Suprapubic skin (tissue), 4 donors: ENCODE results near the gene TP53BP2. TPM values are rescaled to one million over a fixed set of nuclear protein-coding genes. Genes with fewer than 3 reads are reported as not detected.

Experiments used
- DNase-seq, 2 donors: peaks; one replicate each; pipeline ENCODE4 v3.0.0-alpha.2; 2019; ENCODE audit warnings: low spot score in 2 of 2
- H3K27ac ChIP-seq: fragments of 200-600 bp; sonication (generic); one replicate; pipeline ENCODE4 v1.5.1; 2019
- H3K27me3 ChIP-seq: fragments of 200-600 bp; sonication (generic); one replicate; pipeline ENCODE4 v1.5.1; 2019
- H3K36me3 ChIP-seq: fragments of 200-600 bp; sonication (generic); one replicate; pipeline ENCODE4 v1.5.1; 2019
- H3K4me1 ChIP-seq: fragments of 200-600 bp; sonication (generic); one replicate; pipeline ENCODE4 v1.5.1; 2019
- H3K4me3 ChIP-seq: fragments of 200-600 bp; sonication (generic); one replicate; pipeline ENCODE4 v1.5.1; 2019; ENCODE audit warnings: mild to moderate bottlenecking
- H3K9me3 ChIP-seq: fragments of 200-600 bp; sonication (generic); one replicate; pipeline ENCODE4 v1.5.1; 2019
- EP300 ChIP-seq: sonication (generic); formaldehyde crosslinking; IDR thresholded peaks from one replicate; pipeline ENCODE4 v1.6.1; 2017; ENCODE audit warnings: antibody characterized with exemption
- POLR2A ChIP-seq, 2 donors: fragments of 450-650 bp; IDR thresholded peaks; one replicate each; pipeline ENCODE4 v1.6.1; 2017; ENCODE audit warnings: antibody characterized with exemption in 2 of 2, mild to moderate bottlenecking in 2 of 2, moderate library complexity in 2 of 2
- POLR2AphosphoS5 ChIP-seq, 3 donors: sonication (generic); formaldehyde crosslinking; IDR thresholded peaks; one replicate each; pipeline ENCODE4 v1.6.1; 2017; ENCODE audit warnings: antibody characterized with exemption in 3 of 3
- WGBS: methylation state at CpG from one replicate; pipeline ENCODE4 v1.1.5; 2018; 5-methylcytosine and 5-hydroxymethylcytosine counted together
- total RNA-seq, 4 donors: library from RNA; depleted of rRNA; stranded (reverse); fragments of >200 nt; gene quantifications; one replicate each; pipeline ENCODE4 v1.1.0, GENCODE V29; 2016
- TF ChIP-seq, protein P1 (sequence below), 2 donors: fragments of 200-600 bp in 1 of 2; fragments of 450-650 bp in 1 of 2; sonication (generic) in 1 of 2; IDR thresholded peaks; one replicate each; pipeline ENCODE4 v1.5.1; 2016 to 2019; ENCODE audit warnings: antibody characterized with exemption in 2 of 2, mild to moderate bottlenecking in 1 of 2, moderate library complexity in 1 of 2

The TP53BP2 gene
- total RNA-seq, 4 donors from 2014 or later: 33.2 to 80.5 (median 55.8) TPM

DNA sequence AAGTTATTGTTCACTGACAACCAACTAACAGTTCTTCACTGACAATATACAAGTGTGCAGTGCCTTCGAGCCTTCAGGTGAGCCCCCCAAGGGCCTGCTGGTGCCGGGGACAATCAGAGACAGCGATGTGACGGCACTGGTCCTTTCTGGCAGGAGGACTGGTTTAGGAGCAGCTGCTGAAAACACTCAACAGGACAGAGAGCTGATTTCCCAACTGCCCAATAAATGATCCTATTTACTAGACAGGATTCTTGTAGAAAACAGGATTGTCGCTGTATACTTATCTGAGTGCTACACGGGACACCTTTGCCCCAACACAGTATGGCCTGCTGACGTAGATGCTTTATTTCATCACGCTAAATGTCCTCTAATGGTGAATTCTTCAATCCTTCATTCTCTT, 65.4 kb downstream of the TP53BP2 start:
- no peak overlapping the region for H3K4me3 ChIP-seq
- no peak for DNase-seq
- no peaks in the 10 kb centered on the region for H3K27me3 ChIP-seq
- no peaks in the 10 kb centered on the region for H3K4me1 ChIP-seq
- peaks cover 66% of the 10 kb centered on the region for H3K36me3 ChIP-seq
- TF ChIP-seq EP300 (no peak), POLR2AphosphoS5 (IDR thresholded peaks at IDR 0.05) (no peak), POLR2A (IDR thresholded peaks at IDR 0.05) (no peak)
- TF ChIP-seq, protein P1, sequence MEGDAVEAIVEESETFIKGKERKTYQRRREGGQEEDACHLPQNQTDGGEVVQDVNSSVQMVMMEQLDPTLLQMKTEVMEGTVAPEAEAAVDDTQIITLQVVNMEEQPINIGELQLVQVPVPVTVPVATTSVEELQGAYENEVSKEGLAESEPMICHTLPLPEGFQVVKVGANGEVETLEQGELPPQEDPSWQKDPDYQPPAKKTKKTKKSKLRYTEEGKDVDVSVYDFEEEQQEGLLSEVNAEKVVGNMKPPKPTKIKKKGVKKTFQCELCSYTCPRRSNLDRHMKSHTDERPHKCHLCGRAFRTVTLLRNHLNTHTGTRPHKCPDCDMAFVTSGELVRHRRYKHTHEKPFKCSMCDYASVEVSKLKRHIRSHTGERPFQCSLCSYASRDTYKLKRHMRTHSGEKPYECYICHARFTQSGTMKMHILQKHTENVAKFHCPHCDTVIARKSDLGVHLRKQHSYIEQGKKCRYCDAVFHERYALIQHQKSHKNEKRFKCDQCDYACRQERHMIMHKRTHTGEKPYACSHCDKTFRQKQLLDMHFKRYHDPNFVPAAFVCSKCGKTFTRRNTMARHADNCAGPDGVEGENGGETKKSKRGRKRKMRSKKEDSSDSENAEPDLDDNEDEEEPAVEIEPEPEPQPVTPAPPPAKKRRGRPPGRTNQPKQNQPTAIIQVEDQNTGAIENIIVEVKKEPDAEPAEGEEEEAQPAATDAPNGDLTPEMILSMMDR (IDR thresholded peaks at IDR 0.05): no peak
- 92% methylated on average over 8 of the region's 8 CpGs for WGBS
- no peak overlapping the region for H3K27ac ChIP-seq
- no peaks in the 10 kb centered on the region for H3K9me3 ChIP-seq

DNA sequence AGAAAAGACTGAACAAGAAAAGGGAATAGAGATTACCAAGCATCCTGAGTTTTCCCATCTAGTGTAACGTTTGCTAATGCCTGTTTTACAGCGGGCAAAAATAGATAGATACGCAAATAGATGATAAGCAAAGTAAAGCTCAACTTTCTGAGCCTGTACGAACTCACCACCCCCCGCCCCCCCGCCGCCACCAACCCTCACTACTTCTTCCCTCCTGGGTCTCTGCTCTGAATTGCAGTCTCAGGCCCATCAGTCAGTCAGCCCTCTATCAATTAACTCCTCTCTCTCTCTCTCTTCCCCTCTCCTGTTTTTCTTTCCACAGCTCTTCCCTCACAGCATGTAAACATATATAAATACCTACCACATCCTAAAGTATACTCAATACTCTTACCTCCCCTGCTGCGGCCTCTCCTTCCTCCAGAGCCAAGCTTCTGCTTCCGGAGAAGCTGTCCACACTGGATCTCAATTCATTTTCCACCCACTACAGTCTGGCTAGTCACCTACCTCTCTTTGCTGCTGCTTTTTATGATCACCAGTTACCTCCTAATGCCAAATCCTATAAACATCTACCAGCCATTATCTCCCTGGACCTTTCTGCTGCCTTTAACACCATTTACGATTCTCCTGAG, 68.8 kb downstream of the TP53BP2 start:
- H3K27ac ChIP-seq: no peak overlapping the region
- no peak overlapping the region for H3K4me3 ChIP-seq
- no peaks in the 10 kb centered on the region for H3K9me3 ChIP-seq
- H3K36me3 ChIP-seq: peaks cover 82% of the 10 kb centered on the region
- peaks cover 6% of the 10 kb centered on the region for H3K4me1 ChIP-seq
- no peaks in the 10 kb centered on the region for H3K27me3 ChIP-seq
- TF ChIP-seq EP300: no peak
- no peak for TF ChIP-seq POLR2AphosphoS5 (IDR thresholded peaks at IDR 0.05)
- TF ChIP-seq, protein P1 (IDR thresholded peaks at IDR 0.05): no peak
- TF ChIP-seq POLR2A (IDR thresholded peaks at IDR 0.05): no peak
- WGBS: 87% methylated on average over 10 of the region's 10 CpGs
- DNase-seq: no peak

DNA sequence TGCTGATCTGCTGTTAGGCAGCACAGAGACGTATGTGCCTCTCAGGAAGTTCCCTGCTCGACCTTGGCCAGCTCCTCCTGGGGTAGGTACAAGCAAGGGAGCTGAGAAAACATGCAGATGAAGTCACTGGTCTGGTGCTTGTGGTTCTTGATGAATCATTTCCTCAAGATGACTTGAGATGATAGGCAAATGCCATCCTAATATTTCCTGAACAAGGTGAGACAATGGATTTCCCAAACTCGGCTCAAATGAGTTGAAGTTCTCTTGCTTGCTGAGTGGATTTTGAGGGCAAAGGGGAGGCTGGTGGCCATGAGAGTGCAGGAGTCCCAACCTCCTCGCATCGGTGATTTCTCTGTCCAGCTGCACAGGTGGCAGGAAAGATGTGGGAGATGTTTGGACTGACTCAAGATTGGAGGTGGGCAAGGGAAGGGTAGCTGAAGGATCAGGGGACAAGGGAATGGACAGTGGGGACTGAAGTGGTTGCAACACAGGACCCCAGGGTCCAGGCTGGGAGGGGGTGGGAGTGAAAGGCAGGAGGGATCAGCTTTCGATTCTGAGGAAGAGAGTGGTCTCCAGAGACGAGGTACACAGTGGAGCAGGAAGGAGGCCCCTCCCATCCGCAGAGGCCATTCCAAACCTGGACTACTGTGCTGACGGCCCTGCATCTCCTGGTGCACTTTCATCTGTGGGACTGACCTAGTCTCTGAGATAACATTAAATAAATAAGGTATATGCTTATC, 69.5 kb downstream of the TP53BP2 start:
- Histone ChIP-seq H3K4me1 (peaks cover 13% of the 10 kb centered on the region), H3K27ac (no peak overlapping the region), H3K27me3 (no peaks in the 10 kb centered on the region), H3K36me3 (peaks cover 85% of the 10 kb centered on the region), H3K9me3 (no peaks in the 10 kb centered on the region), H3K4me3 (no peak overlapping the region)
- TF ChIP-seq, protein P1 (IDR thresholded peaks at IDR 0.05): no peak
- no peak for TF ChIP-seq POLR2AphosphoS5 (IDR thresholded peaks at IDR 0.05)
- no peak for TF ChIP-seq POLR2A (IDR thresholded peaks at IDR 0.05)
- no peak for TF ChIP-seq EP300
- DNase-seq: no peak
- WGBS: 54% methylated on average over 9 of the region's 9 CpGs

DNA sequence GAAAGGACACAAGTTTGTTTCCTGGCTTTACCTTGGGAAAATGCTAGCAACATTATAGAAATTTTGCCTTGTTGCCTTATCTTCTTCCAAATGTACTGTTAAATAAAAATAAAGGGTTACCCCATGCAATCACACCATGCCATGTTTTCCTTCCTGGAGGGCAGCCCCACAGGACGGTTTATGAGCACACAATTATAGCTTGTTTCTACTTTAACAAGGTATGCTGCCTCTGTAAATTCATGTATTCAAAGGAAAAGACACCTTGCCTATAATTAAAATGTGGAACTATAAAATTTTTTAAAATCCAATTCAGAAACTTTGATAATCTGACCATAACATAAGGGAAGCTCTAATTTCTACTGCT, 70.1 kb downstream of the TP53BP2 start:
- Histone ChIP-seq H3K4me3 (no peak overlapping the region), H3K27me3 (no peaks in the 10 kb centered on the region), H3K36me3 (peaks cover 85% of the 10 kb centered on the region), H3K4me1 (peaks cover 18% of the 10 kb centered on the region), H3K27ac (no peak overlapping the region), H3K9me3 (no peaks in the 10 kb centered on the region)
- 68% methylated on average over 1 of the region's 1 CpG for WGBS
- DNase-seq: no peak
- TF ChIP-seq EP300 (no peak), POLR2A (IDR thresholded peaks at IDR 0.05) (no peak), POLR2AphosphoS5 (IDR thresholded peaks at IDR 0.05) (no peak)
- TF ChIP-seq, protein P1 (IDR thresholded peaks at IDR 0.05): no peak

DNA sequence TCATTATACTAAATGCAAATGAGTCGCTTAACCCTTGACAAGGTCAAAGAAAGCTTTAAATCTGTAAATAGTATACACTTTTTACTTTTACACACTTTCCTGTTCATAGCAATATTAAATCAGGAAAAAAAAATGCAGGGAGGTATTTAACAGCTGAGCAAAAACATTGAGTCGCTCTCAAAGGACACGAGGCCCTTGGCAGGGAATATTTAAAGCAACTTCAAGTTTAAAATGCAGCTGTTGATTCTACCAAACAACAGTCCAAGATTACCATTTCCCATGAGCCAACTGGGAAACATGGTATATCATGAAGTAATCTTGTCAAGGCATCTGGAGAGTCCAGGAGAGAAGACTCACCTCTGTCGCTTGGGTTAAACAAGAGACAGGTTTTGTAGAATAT, 70.7 kb downstream of the TP53BP2 start:
- peaks cover 85% of the 10 kb centered on the region for H3K36me3 ChIP-seq
- H3K27me3 ChIP-seq: no peaks in the 10 kb centered on the region
- H3K4me1 ChIP-seq: peaks cover 19% of the 10 kb centered on the region
- WGBS: 82% methylated on average over 4 of the region's 4 CpGs
- no peak overlapping the region for H3K27ac ChIP-seq
- TF ChIP-seq, protein P1 (IDR thresholded peaks at IDR 0.05): no peak
- TF ChIP-seq EP300: no peak
- no peak for TF ChIP-seq POLR2AphosphoS5 (IDR thresholded peaks at IDR 0.05)
- no peak for TF ChIP-seq POLR2A (IDR thresholded peaks at IDR 0.05)
- DNase-seq: no peak
- no peak overlapping the region for H3K4me3 ChIP-seq
- no peaks in the 10 kb centered on the region for H3K9me3 ChIP-seq
